ENCODE results near the gene HERPUD1. TPM values are rescaled to one million over a fixed set of nuclear protein-coding genes. Genes with fewer than 3 reads are reported as not detected.

The HERPUD1 gene
- total and polyA plus RNA-seq, 2 of the 13 experiments (the other 11 are each of a cell fraction or from before 2014, with no cell fraction given), result 96.2 to 323 TPM

DNA sequence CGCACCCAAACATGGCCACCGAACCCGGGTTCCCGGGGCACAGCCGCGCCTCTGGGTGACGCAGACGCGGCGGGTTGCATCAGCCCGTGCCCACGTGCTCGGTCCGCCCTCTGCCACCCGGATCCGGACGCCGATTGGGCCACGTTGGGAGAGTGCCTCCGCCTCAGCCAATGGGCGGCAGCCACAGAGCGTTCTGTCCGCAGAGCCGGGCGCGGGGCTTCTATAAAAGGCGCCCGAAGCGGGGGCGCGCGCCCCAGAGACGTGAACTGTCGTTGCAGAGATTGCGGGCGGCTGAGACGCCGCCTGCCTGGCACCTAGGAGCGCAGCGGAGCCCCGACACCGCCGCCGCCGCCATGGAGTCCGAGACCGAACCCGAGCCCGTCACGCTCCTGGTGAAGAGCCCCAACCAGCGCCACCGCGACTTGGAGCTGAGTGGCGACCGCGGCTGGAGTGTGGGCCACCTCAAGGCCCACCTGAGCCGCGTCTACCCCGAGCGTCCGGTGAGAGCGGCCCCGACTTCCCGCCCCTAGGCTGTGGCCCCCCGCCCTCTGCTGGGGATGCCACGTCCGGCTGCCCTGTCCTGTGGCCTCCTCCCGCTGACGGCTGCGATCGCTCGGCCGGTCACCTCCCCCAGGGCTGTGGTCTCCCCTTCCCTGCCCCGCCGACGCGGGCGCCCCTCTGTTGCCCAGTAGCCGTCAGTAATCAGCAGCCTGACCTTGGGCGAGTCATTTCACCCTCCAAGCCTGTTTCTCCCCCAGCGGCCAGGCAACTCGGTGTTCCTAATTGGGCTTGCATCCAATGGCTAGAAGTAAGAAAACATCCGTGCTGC lies at the start of gene HERPUD1 (continued):
- peak; percentile 46 for TF ChIP-seq NFE2 (CRISPR knock-in tag; IDR thresholded peaks at IDR 0.05)
- no peak for TF ChIP-seq ZNF737 (CRISPR knock-in tag; IDR thresholded peaks at IDR 0.05; ENCODE audit: borderline replicate concordance)
- TF ChIP-seq ZNF558 (CRISPR knock-in tag; IDR thresholded peaks at IDR 0.05; ENCODE audit: borderline replicate concordance), result peak; percentile 80; the same call in 1 of the 2 replicates
- peak; percentile 72 for TF ChIP-seq SMAD3 (CRISPR knock-in tag; IDR thresholded peaks at IDR 0.05)
- TF ChIP-seq SOX6 (IDR thresholded peaks at IDR 0.05), result no peak
- TF ChIP-seq SOX6 (CRISPR knock-in tag; IDR thresholded peaks at IDR 0.05), result peak; percentile 88
- TF ChIP-seq SMARCE1 (IDR thresholded peaks at IDR 0.05; ENCODE audit: borderline replicate concordance), result no peak
- TF ChIP-seq NONO (IDR thresholded peaks at IDR 0.05), result no peak
- TF ChIP-seq NONO (CRISPR knock-in tag; conservative IDR thresholded peaks at IDR 0.05), result peak; percentile 98
- peak; percentile 88 for TF ChIP-seq PATZ1 (CRISPR knock-in tag; IDR thresholded peaks at IDR 0.05)
- TF ChIP-seq NFE2L1 (CRISPR knock-in tag; IDR thresholded peaks at IDR 0.05; ENCODE audit: borderline replicate concordance), result no peak
- TF ChIP-seq ATF7 (IDR thresholded peaks at IDR 0.05), result peak; percentile 70
- peak; percentile 93 for TF ChIP-seq ATF7 (CRISPR knock-in tag; IDR thresholded peaks at IDR 0.05)
- peak; percentile 84 for TF ChIP-seq GATA4 (IDR thresholded peaks at IDR 0.05; ENCODE audit: borderline replicate concordance, low read depth)
- TF ChIP-seq DNMT1 (CRISPR knock-in tag; IDR thresholded peaks at IDR 0.05), result peak; percentile 88; the same call in 1 of the 2 replicates
- peak; percentile 90 for TF ChIP-seq JUN (CRISPR knock-in tag; IDR thresholded peaks at IDR 0.05)
- TF ChIP-seq, protein P1, sequence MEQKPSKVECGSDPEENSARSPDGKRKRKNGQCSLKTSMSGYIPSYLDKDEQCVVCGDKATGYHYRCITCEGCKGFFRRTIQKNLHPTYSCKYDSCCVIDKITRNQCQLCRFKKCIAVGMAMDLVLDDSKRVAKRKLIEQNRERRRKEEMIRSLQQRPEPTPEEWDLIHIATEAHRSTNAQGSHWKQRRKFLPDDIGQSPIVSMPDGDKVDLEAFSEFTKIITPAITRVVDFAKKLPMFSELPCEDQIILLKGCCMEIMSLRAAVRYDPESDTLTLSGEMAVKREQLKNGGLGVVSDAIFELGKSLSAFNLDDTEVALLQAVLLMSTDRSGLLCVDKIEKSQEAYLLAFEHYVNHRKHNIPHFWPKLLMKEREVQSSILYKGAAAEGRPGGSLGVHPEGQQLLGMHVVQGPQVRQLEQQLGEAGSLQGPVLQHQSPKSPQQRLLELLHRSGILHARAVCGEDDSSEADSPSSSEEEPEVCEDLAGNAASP (CRISPR knock-in tag; IDR thresholded peaks at IDR 0.05; ENCODE audit: borderline replicate concordance), result peak; percentile 64
- no peak for TF ChIP-seq ZNF569 (CRISPR knock-in tag; IDR thresholded peaks at IDR 0.05; ENCODE audit: borderline replicate concordance)
- TF ChIP-seq NR1H2 (CRISPR knock-in tag; IDR thresholded peaks at IDR 0.05; ENCODE audit: borderline replicate concordance, low read depth), result peak; percentile 84; the same call in 1 of the 2 replicates
- peak; percentile 90 for TF ChIP-seq TMF1 (CRISPR knock-in tag; IDR thresholded peaks at IDR 0.05; ENCODE audit: low read depth)
- TF ChIP-seq CCAR2 (optimal IDR thresholded peaks at IDR 0.05; ENCODE audit: low read depth, low read length), result no peak
- TF ChIP-seq RORA (CRISPR knock-in tag; IDR thresholded peaks at IDR 0.05), result no peak
- TF ChIP-seq KLF15 (CRISPR knock-in tag; IDR thresholded peaks at IDR 0.05; ENCODE audit: borderline replicate concordance), result peak; percentile 60; the same call in 1 of the 2 replicates
- TF ChIP-seq, protein P2, sequence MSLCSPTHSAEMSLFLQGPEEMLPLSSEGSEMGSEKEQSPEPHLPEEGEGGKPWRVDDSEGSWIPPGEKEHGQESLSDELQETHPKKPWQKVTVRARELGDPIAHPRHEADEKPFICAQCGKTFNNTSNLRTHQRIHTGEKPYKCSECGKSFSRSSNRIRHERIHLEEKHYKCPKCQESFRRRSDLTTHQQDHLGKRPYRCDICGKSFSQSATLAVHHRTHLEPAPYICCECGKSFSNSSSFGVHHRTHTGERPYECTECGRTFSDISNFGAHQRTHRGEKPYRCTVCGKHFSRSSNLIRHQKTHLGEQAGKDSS (CRISPR knock-in tag; IDR thresholded peaks at IDR 0.05; ENCODE audit: borderline replicate concordance, low read depth), result peak; percentile 39; the same call in 1 of the 2 replicates
- TF ChIP-seq KMT2A (CRISPR knock-in tag; IDR thresholded peaks at IDR 0.05), result peak; percentile 78; the same call in 1 of the 2 replicates
- peak; percentile 71 for TF ChIP-seq TEAD3 (CRISPR knock-in tag; optimal IDR thresholded peaks at IDR 0.05; ENCODE audit: borderline replicate concordance)
- no peak for TF ChIP-seq FIP1L1 (IDR thresholded peaks at IDR 0.05; ENCODE audit: borderline replicate concordance, insufficient read depth, low read depth, low read length)
- peak; percentile 77 for TF ChIP-seq SPEN (CRISPR knock-in tag; IDR thresholded peaks at IDR 0.05; ENCODE audit: low read depth)
